H9 (cell line): Measurements from ENCODE around the gene GYS2. TPM values are rescaled to one million over a fixed set of nuclear protein-coding genes. Genes with fewer than 3 reads are reported as not detected.

Experiments used
- DNase-seq: peaks from one replicate; pipeline ENCODE4 v3.0.0-alpha.2; 2017
- H2AFZ ChIP-seq: one replicate; pipeline ENCODE4 v1.6.1; 2013; ENCODE audit warnings: mild to moderate bottlenecking, low read length, control low read depth, moderate library complexity
- H2AK5ac ChIP-seq: 2 replicates; pipeline ENCODE4 v1.6.1; 2013; ENCODE audit warnings: low read length, control low read depth, mixed read lengths; ENCODE audit not compliant: insufficient read length
- H2BK120ac ChIP-seq: one replicate; pipeline ENCODE4 v1.6.1; 2013; ENCODE audit warnings: low read depth, mild to moderate bottlenecking, low read length, control low read depth, inconsistent platforms; ENCODE audit not compliant: poor library complexity, severe bottlenecking
- H2BK12ac ChIP-seq: 2 replicates; pipeline ENCODE4 v1.6.1; 2013; ENCODE audit warnings: low read length, control low read depth, mixed read lengths, low read depth; ENCODE audit not compliant: insufficient read length
- H2BK15ac ChIP-seq: 2 replicates; pipeline ENCODE4 v1.6.1; 2013; ENCODE audit warnings: low read depth, low read length, control low read depth
- H2BK20ac ChIP-seq: one replicate; pipeline ENCODE4 v1.6.1; 2013; ENCODE audit warnings: low read depth, mild to moderate bottlenecking, low read length, control low read depth, inconsistent platforms; ENCODE audit not compliant: poor library complexity, severe bottlenecking
- H2BK5ac ChIP-seq: 2 replicates; pipeline ENCODE4 v1.6.1; 2013; ENCODE audit warnings: low read length, control low read depth, mixed read lengths; ENCODE audit not compliant: insufficient read length
- H3K14ac ChIP-seq: 2 replicates; pipeline ENCODE4 v1.6.1; 2013; ENCODE audit warnings: low read length, control low read depth; ENCODE audit not compliant: insufficient read depth
- H3K18ac ChIP-seq: 2 replicates; pipeline ENCODE4 v1.6.1; 2013; ENCODE audit warnings: low read depth, mild to moderate bottlenecking, mixed read lengths, low read length, control low read depth; ENCODE audit not compliant: insufficient read length
- H3K23ac ChIP-seq: 2 replicates; pipeline ENCODE4 v1.6.1; 2013; ENCODE audit warnings: low read length, control low read depth, mixed read lengths, low read depth; ENCODE audit not compliant: insufficient read length
- H3K23me2 ChIP-seq: 2 replicates; pipeline ENCODE4 v1.6.1; 2013; ENCODE audit warnings: low read depth, mild to moderate bottlenecking, mixed read lengths, low read length, control low read depth; ENCODE audit not compliant: insufficient read length, poor library complexity, severe bottlenecking
- H3K27ac ChIP-seq: 2 replicates; pipeline ENCODE4 v1.5.1; 2013; ENCODE audit warnings: low read length, control low read depth, mixed read lengths, low read depth; ENCODE audit not compliant: insufficient read length
- H3K27me3 ChIP-seq: 2 replicates; pipeline ENCODE4 v1.6.1; 2013; ENCODE audit warnings: low read length, control low read depth, inconsistent platforms; ENCODE audit not compliant: insufficient read depth
- H3K4ac ChIP-seq: 2 replicates; pipeline ENCODE4 v1.6.1; 2013; ENCODE audit warnings: low read depth, mild to moderate bottlenecking, control low read depth, inconsistent platforms, low read length, moderate library complexity
- H3K4me1 ChIP-seq: 2 replicates; pipeline ENCODE4 v1.6.1; 2013; ENCODE audit warnings: low read length, control low read depth, inconsistent platforms; ENCODE audit not compliant: insufficient read depth
- H3K4me2 ChIP-seq: 2 replicates; pipeline ENCODE4 v1.6.1; 2013; ENCODE audit warnings: low read length, control low read depth, mixed read lengths; ENCODE audit not compliant: insufficient read length, insufficient read depth
- H3K56ac ChIP-seq: 2 replicates; pipeline ENCODE4 v1.6.1; 2013; ENCODE audit warnings: low read depth, mild to moderate bottlenecking, mixed read lengths, low read length, control low read depth; ENCODE audit not compliant: insufficient read length
- H3K79me1 ChIP-seq: 2 replicates; pipeline ENCODE4 v1.6.1; 2013; ENCODE audit warnings: low read depth, mild to moderate bottlenecking, moderate library complexity, low read length, control low read depth, inconsistent platforms; ENCODE audit not compliant: insufficient read depth, poor library complexity, severe bottlenecking
- H3K79me2 ChIP-seq: 2 replicates; pipeline ENCODE4 v1.6.1; 2013; ENCODE audit warnings: low read length, control low read depth, inconsistent platforms; ENCODE audit not compliant: insufficient read depth
- H3K9ac ChIP-seq: 2 replicates; pipeline ENCODE4 v1.6.1; 2013; ENCODE audit warnings: low read length, control low read depth, mixed read lengths; ENCODE audit not compliant: insufficient read length; ENCODE audit errors: extremely low read depth
- H3K9me3 ChIP-seq: one replicate; pipeline ENCODE4 v1.6.1; 2013; ENCODE audit warnings: low read depth, low read length, inconsistent platforms; ENCODE audit not compliant: control insufficient read depth
- H3T11ph ChIP-seq: one replicate; pipeline ENCODE4 v1.6.1; 2013; ENCODE audit warnings: mild to moderate bottlenecking, low read length, control low read depth, inconsistent platforms
- H4K20me1 ChIP-seq: one replicate; pipeline ENCODE4 v1.6.1; 2013; ENCODE audit not compliant: control insufficient read depth, insufficient read length, insufficient read depth
- H4K5ac ChIP-seq: 2 replicates; pipeline ENCODE4 v1.6.1; 2013; ENCODE audit warnings: low read depth, mild to moderate bottlenecking, mixed read lengths, low read length, control low read depth; ENCODE audit not compliant: insufficient read length
- H4K8ac ChIP-seq: replicated peaks from 2 replicates; pipeline ENCODE4 v1.6.1; 2013; ENCODE audit warnings: low read length, control low read depth, mixed read lengths, low read depth; ENCODE audit not compliant: insufficient read length
- H4K91ac ChIP-seq: 2 replicates; pipeline ENCODE4 v1.6.1; 2013; ENCODE audit warnings: low read depth, mild to moderate bottlenecking, moderate library complexity, mixed read lengths, low read length, control low read depth; ENCODE audit not compliant: insufficient read length
- H3K27ac Mint-ChIP-seq, 3 experiments: 2 replicates in 2 of 3; 3 replicates in 1 of 3; pipeline ENCODE4 v1.8.0; 2020 to 2021; ENCODE audit warnings: mixed read lengths in 3 of 3, mild to moderate bottlenecking in 1 of 3, moderate library complexity in 1 of 3
- H3K27me3 Mint-ChIP-seq: 2 replicates; pipeline ENCODE4 v1.8.0; 2021; ENCODE audit warnings: low read depth, mild to moderate bottlenecking, moderate library complexity, mixed read lengths
- H3K36me3 Mint-ChIP-seq, 3 experiments: 2 replicates in 2 of 3; 3 replicates in 1 of 3; pipeline ENCODE4 v1.8.0; 2020 to 2021; ENCODE audit warnings: low read depth in 3 of 3, mixed read lengths in 3 of 3; ENCODE audit not compliant: insufficient read depth in 1 of 3
- H3K4me1 Mint-ChIP-seq, 2 experiments: 2 replicates each; pipeline ENCODE4 v1.8.0; 2020; ENCODE audit warnings: mixed read lengths in 2 of 2
- H3K4me3 Mint-ChIP-seq, 2 experiments: 2 replicates in 1 of 2; 3 replicates in 1 of 2; pipeline ENCODE4 v1.8.0; 2020 to 2021; ENCODE audit warnings: mild to moderate bottlenecking in 2 of 2, mixed read lengths in 2 of 2, moderate library complexity in 1 of 2
- H3K9me3 Mint-ChIP-seq, 2 experiments: 2 replicates in 1 of 2; 3 replicates in 1 of 2; pipeline ENCODE4 v1.8.0; 2020; ENCODE audit warnings: mild to moderate bottlenecking in 2 of 2, mixed read lengths in 2 of 2, moderate library complexity in 1 of 2
- CTCF ChIP-seq: fragments of 200-600 bp; sonication (generic); conservative IDR thresholded peaks from 3 replicates; pipeline ENCODE4 v1.8.0; 2021; ENCODE audit warnings: antibody characterized with exemption, mild to moderate bottlenecking
- WGBS: extraction: QIAGEN DNeasy Blood & Tissue Kit; methylation state at CpG from one replicate; pipeline ENCODE4 v1.1.7; 2013; ENCODE audit warnings: missing lambda C conversion rate, low lambda C conversion rate, mixed read lengths; ENCODE audit not compliant: insufficient read length; ENCODE audit errors: extremely low coverage; 5-methylcytosine and 5-hydroxymethylcytosine counted together
- total RNA-seq: library from RNA; stranded (reverse); gene quantifications from 2 replicates; pipeline ENCODE4 v1.2.1, GENCODE V29; 2021

Gene GYS2
- total RNA-seq, 1 experiment from 2014 or later = not detected

GRCh38 chr12:21561158-21561557 is 43.5 kb downstream of the GYS2 start:
- Histone ChIP-seq H3K79me1 (no peaks in the 10 kb centered on the region), H3K27me3 (no peaks in the 10 kb centered on the region), H2BK12ac (no peak overlapping the region), H3K9me3 (no peaks in the 10 kb centered on the region), H3K4ac (no peak overlapping the region), H2BK120ac (no peak overlapping the region), H3K4me1 (no peaks in the 10 kb centered on the region), H3K18ac (no peak overlapping the region), H3K79me2 (no peaks in the 10 kb centered on the region), H3K23ac (no peak overlapping the region), H3K27ac (no peak overlapping the region), H4K91ac (no peak overlapping the region), H2BK5ac (no peak overlapping the region), H2BK20ac (no peak overlapping the region), H2AK5ac (no peak overlapping the region), H3K56ac (no peak overlapping the region), H4K20me1 (no peaks in the 10 kb centered on the region), H3T11ph (no peak overlapping the region), H3K23me2 (no peaks in the 10 kb centered on the region), H3K4me2 (no peak overlapping the region), H3K14ac (no peak overlapping the region), H3K9ac (no peak overlapping the region), H4K8ac (no peak overlapping the region), H2AFZ (no peak overlapping the region), H4K5ac (no peak overlapping the region), H2BK15ac (no peak overlapping the region)
- no peaks in the 10 kb centered on the region for H3K36me3 Mint-ChIP-seq
- no peaks in the 10 kb centered on the region; a peak in 1 of 5 replicates for H3K9me3 Mint-ChIP-seq
- DNase-seq = no peak
- H3K4me1 Mint-ChIP-seq = peaks cover 2 to 3% of the 10 kb centered on the region in 2 experiments; a peak in 2 of 4 replicates
- TF ChIP-seq CTCF = no peak
- no peak overlapping the region for H3K27ac Mint-ChIP-seq
- no peak overlapping the region for H3K4me3 Mint-ChIP-seq
- no peaks in the 10 kb centered on the region for H3K27me3 Mint-ChIP-seq
- no CpG with 5 or more reads among the region's 2 CpGs for WGBS
